OCI-LY1 (cell line): ENCODE results near the gene PRSS8.

Source experiments
- CTCF ChIP-seq: fragments of 200-600 bp; sonication (generic), shearing (Covaris generic); IDR thresholded peaks from 2 replicates; pipeline ENCODE4 v1.5.1; 2017; ENCODE audit warnings: mild to moderate bottlenecking, antibody characterized with exemption, low read length, moderate library complexity, mixed read lengths
- EZH2 ChIP-seq: fragments of 200-600 bp; sonication (generic), shearing (Covaris generic); IDR thresholded peaks from 2 replicates; pipeline ENCODE4 v1.8.0; 2017; ENCODE audit warnings: borderline replicate concordance, mixed run types, mild to moderate bottlenecking, antibody characterized with exemption, low read length, moderate library complexity, mixed read lengths

- TF ChIP-seq CTCF (no peak), EZH2 (no peak)
Observed at GRCh38 chr16:31143011-31143693, 7.6 kb upstream of the PRSS8 start.
